ENCODE results near the gene CYB561D2.

CYB561D2 gene

DNA sequence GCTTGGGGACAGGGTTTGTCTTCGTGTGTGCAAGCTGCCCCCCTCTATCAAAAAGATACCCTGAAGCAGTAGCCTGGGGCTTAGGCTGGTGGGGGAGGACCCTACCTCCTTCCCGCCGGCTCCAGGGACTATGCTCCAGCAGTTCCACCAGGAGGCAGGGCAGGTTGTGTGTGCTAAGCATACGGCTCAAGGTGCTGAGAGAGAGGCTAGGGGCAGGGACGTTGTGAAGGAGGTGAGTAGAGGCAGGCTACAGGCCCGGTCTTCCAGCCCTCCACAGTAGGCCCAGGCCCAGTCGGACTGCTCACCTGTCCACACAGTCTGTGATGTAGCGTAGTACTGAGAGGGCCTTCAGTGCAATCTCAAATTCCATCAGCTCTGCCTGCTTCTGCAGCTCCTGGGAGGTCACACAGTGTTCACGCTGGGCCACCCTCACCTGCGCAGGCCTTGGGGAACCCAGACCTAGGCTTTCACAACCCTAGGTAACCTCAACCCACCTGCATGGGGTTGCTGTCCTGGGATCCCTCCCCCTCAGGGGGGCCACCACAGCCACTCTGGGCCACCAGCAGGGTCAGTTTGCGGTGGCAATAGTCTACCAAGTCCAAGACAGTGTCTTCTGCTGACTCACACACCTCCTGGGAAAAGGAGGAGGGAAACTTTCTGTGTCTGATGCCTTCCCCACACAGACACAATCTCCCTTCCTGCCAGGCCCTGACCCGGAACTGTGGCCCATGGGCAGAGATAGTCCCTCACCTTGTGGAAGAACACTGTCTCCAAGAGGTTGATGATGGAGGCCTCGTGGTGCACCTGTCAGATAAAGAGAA, 7.6 kb upstream of the CYB561D2 start:
- DNase-seq = no peak

DNA sequence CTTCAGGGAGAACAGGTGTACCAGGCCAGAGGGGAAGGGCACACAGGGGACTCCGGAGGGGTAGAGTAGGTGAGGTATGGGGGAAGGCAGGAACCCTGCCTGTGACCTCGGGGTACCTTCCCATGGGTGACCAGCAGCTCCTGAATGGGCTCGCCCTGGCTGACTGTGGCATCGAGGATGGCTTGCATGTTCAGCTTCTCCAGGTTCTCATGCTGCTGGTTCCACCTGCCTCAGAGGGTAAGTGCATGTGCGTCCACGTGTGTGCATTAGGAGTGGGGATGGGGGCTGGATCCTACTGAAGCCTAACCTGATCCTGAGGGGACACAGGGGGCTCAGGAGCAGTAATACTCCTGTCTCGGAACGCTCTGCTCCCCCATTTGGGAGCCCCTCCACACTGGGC, 5.7 kb upstream of the CYB561D2 start:
- DNase-seq = no peak

DNA sequence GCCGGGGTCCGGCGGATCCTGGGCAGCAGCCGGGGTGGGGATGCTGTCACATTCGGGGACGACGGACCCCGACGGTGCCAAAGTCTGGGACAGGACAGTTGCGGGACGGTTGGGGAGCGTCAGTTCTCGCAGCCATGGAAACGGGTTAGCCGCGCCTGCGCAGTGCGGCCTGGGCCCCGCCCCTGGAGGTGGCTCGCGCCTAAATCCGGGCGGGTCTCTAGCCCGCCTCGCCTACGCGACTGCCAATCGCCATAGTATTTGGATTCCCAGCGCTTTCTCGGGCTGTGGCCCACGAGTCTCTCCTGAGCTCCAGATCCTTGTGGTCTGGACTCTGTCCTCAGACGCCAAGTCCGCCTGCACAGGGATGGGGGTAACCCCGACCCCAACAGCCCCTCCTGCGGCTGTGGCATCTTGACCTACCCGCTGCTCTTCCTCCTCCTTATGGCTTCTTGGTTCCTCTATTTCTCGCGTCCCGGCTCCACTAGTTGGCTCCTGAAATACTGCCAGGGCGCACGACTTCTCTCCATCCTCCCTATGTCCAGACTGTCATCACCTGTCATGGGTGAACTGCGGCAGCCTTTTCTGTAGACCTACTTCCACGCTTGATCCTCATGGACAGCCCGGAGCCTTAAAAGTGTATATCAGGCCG, 5.0 kb upstream of the CYB561D2 start, which contains the start of gene ZMYND10:
ZMYND10 (minus strand) TSS at position 147 of the 649 bp plus-strand sequence. CDS start 153 bp downstream, outside the sequence.
- DNase-seq = peak; percentile 67

DNA sequence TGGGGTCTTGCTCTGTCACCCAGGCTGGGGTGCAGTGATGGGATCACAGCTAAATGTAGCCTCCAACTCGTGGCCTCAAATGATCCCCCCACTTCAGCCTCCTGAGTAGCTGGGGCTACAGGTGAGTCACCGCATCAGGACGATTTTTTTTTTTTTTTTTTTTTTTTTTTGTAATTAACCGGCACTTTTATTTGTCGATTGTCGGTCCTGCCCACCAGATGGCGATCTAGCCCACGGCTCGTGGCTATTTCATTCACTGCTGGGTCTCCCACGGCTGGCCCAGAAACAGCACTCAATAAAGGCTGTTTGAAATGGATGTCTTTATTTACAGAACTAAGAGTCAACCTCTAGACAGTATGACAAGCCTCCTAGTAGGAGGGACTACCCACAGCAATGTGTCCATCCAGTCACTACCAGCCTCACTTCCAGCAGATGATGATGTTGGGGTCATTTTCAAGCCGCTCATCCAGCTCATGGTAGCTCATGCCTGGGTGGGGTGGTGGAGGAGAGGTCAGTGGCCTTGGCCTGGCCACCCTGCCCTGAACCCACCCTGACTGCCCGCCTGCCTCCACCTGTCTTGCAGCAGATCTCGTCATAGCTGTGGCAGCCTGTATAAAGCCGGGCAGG, 3.4 kb upstream of the CYB561D2 start:
- DNase-seq = peak; percentile 66

DNA sequence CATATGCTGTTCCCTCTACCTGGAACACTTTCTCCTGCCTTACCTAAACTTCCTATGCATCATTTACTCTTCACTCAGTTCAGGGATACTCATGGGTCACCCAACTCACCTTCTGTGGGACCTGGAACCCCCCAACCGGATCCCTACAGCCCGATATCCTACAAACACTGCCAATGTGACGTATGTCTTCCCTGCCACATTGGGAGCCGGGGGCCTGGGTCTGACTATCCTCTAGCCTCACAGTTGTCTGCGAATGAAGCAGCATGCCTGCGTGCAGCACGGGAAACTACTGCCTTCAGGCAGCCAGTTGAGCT, 492 bp upstream of the CYB561D2 start:
- no peak for DNase-seq

DNA sequence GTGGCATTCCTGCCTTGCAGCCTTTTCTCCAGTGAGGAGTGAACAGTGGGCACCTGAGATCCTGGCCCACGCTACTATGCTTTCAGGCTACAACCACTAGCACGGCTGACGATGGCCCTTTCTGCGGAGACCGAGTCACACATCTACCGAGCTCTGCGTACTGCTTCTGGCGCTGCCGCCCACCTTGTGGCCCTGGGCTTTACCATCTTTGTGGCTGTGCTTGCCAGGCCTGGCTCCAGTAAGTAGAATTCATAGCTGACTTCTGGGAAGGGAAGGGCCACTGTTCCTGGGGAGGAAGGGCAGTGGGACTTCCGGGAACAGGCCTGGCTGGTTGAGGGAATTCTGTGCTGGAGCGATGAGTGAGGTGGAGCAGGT, 648 bp downstream of the CYB561D2 start:
- no peak for DNase-seq

DNA sequence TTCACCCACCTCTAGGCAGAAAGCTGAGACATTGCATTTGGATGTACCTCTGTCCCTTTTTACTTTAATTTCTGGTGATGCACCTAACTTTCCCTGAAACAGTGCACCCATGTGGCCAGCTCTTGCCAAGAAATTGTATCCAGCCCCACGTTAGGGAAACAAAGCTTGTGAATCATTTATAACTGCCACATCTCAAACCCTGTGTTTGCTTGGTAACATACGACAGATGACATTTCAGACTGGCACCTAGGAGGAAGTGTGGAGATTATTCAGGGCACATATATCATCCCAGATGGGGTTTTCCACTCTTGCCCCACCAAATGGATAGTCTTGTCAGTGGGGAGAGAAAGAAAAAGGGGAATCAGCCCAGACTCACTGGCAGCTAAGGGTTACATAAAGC, 2.1 kb downstream of the CYB561D2 start:
- DNase-seq = no peak

DNA sequence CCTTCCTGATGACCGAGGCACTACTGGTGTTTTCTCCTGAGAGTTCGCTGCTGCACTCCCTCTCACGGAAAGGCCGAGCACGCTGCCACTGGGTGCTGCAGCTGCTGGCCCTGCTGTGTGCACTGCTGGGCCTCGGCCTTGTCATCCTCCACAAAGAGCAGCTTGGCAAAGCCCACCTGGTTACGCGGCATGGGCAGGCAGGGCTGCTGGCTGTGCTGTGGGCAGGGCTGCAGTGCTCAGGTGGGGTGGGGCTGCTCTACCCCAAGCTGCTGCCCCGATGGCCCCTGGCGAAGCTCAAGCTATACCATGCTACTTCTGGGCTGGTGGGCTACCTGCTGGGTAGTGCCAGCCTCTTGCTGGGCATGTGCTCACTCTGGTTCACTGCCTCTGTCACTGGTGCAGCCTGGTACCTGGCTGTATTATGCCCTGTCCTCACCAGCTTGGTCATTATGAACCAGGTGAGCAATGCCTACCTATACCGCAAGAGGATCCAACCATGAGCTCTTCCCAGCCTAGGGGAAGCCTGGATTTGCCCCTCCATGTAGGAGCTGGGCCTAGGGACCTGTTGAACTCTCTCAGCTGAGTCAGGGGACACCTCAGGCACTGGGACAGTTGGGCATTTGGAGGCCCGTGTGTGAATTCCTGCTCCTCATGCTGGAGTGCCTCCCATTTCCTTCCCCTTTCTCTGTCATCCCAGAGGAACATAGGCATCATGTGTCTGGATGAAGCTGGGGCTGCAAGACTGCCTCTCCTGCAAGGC, 2.8 kb downstream of the CYB561D2 start:
- DNase-seq = no peak

DNA sequence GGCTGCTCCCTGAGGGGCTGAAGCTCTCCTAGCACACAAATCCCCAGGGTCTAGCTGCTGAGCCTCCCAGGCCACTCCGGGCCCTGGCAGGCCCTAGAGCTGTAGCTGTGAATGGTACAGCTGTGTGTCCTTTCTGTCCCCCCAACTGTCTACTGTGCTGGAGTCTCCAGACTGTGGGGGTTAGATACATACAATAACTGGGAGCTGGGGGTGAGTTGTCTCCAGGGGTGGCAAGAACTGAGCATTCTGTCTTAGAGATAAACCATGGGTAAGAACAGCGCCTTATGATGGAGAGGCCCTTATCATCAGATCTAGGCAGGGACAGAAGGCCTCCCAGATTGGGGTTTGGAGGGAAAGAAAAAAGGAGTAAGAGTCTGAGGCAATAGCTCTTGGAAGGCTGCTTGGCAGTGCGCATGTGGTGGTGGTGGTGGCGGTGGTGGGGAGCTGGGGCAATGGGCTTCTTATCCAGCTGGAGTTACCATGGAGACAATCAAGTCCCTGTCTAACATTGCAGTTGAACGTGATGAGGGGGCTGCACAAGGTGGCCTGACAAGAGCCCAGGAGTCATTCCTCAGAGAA, 3.6 kb downstream of the CYB561D2 start:
- DNase-seq = no peak

DNA sequence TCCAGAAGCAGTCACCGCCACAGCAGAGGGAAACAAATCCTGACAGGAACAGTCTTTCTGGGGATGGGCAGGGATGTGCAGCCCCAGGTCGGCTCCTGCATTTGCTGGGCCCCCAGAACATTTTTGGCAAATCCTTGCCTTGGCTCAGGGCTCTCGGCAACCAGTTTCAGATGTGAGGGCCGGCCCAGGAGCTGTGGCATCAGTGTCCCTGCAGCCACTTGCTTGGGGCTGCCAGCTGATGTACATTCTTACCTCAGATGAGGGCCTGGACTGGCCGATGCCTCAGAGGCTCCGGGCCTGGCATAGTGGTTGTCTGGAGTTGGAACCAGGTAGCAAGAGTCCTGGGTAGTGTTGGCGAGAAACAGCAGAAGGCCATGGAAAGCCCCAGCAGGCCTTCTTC, 4.2 kb downstream of the CYB561D2 start:
- no peak for DNase-seq

DNA sequence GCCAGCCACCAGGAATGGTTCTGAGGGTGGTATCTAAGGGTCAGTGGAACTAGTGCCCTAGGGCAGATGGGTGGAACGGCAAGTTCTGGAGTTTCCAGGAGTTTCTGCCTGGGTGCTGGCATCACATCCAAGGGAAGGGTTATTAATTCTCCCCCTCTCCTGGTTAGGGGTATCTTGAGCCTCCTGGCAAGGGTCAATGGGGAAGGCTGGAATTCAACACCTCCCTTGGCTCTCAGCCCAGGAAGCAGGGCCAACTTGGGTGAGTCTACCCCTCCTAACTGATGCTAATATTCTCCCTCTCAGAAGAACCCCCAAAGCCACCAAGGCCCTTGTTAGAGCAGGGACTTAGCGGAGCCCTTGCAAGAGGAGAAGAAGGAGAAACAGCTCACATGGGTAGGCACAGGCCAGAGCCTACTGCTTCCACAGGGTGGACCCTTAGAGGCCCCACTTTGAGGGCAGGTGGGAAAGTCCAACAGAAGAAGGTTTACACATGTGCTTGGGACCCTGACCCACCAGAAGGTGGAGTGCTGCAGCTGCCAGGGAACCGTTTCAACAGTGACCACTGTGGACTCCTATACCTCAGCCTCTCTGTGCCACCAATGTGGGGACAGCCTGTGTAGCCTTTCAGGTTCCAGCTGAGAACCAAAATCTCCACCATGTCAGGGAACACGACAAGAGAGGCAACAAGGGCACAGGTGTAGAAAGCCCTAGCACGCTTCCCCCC, 5.3 kb downstream of the CYB561D2 start:
- DNase-seq = no peak

DNA sequence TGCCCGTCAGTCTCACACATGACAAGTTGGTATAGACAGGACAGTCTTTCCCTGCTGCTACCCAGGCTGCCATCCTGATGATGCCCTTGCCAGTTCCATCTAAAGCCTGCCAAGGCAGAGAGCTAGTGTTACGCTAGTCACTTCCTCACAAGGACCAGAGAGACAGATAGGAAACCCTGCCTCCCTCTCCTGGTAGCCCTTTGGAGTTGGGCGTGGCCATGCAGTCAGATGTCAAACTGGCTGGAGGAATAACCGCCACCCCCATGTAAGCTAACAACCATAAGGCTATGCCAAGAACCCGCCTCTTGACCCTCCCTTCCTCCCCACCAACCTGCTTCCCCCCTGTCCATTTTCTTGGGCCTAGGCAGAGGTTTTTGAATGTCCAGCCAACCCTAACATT, 5.9 kb downstream of the CYB561D2 start:
- DNase-seq = no peak

DNA sequence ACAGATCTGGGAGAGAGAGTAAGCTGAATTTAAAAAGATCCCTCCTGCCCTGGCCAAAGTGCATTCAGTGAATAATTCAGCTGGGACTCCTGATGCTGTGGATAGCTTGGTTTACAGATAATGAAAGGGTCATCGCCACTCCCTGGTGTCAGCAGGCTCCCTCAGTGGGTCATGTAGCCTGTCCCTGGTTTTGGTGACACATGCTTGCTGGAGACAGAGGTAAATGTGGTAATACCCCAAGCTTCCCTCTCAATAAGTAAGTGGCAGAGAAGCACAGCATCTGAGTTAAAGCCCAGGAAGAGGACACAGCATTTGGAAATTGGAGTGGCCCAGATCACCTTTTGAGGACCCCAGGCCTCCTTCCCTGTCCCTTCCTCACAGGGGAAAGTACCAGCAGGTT, 6.8 kb downstream of the CYB561D2 start:
- DNase-seq = no peak

DNA sequence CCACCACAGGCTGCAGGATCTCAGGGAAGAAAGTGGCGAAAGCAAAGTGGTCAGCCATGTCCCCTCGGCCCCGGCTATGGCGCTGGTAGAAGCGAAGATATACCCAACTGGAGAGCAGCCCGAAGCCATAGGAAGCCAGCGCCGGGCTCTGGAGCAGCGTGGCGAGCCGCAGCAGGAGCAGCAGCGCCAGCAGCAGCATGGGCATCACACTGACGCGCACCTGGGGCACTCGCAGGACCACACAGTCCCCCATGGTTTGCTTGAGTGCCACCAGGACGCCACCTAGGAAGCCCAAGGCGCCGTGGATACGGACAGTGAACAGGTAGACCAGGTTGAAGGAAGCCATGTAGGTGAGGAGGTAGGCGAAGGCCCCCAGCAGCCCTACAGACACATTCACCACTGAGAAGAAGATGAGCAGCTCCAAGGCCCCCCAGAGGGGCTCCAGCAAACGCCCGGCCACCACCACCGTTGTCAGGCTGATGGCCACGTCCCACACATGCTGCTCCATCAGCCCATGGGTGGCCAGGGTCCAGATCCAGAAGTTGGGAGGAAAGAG, 7.8 kb downstream of the CYB561D2 start:
- DNase-seq = no peak

DNA sequence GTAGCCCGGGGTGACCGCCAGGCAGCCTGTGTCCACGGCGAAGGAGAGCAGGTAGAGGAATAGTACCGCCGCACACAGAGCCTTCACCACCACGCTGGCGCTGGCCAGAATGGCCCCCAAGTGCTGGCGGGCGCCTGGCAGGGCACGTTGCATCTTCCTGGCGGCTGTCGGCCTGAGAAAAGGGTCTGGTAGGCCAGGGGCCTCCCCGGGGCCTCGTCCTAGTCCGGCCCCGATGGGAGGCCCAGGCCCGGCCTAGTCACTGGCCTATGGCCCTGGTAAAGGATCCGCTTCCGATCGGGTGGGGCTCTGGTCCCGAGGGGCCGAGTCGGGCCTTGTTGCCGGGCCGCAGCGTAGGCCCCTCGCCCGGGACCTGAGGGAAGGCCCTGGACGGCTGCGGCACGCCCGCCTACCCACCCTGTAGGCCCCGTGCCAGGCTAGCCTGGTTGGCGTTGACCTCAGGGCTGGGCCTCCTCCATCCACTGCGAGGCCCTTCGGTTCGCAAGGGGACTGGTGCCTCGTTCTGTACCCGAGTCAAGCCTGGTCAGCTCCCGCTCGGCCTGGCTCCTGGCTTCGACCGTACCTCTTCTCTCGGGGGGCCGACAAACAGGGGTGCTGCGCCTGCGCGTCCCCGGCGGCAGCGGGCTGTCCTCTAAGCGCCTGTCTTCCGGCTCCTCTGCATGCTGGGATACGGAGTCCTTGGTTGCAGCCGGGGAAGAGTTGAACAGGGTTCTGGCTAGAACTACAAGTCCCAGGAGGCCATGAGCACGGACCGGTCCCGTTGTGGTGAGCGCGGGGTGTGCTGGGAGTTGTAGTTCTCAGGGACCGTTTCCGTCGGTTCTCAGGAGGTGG, 8.5 kb downstream of the CYB561D2 start, which contains the start of gene TMEM115:
TMEM115 (minus strand) TSS at position 611 of the 849 bp plus-strand sequence; CDS start at position 153, 458 bp downstream.
- DNase-seq = peak; percentile 89

DNA sequence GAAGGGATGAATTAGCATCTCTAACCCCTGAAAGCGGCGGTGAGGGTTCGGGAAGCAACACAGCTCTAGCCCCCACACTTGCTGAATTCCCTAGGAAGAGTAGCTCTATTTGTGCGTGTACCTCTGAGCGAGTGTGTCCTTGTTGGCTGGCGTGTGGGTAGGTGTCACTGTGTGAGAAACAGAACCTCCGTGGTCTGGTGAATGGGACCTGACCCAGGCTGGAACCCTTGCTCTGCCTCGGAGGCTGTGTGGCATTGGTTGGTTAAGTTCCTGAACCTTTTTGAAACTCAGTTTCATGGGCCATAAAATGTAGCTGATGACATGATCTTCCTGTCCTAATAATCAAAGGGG, 9.1 kb downstream of the CYB561D2 start:
- DNase-seq = no peak

DNA sequence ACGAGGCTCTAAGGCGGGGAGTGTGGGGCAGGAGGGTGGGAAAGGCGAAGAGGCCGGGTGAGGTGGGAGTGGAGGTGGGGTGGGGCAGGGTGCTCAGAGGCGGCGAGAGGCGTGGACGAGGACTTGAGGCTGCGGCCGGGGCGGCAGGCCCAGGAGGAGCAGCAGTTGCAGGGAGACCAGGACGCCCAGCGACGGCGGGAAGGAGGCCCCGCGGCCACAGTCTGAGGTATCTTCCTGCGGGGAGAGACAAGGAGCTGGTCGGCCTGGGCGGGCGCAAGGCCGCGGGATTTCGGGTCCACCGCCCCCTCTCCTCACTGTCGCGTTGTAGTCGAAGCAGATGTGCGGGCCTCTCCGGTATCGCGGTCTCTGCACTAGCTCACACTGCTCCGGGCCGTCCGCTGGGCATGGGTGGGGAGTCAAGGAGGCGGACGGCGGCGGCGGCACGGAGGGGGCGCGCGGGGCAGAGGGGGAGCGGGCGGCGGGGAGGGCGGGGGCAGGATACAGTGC, 14.0 kb downstream of the CYB561D2 start:
- no peak for DNase-seq

DNA sequence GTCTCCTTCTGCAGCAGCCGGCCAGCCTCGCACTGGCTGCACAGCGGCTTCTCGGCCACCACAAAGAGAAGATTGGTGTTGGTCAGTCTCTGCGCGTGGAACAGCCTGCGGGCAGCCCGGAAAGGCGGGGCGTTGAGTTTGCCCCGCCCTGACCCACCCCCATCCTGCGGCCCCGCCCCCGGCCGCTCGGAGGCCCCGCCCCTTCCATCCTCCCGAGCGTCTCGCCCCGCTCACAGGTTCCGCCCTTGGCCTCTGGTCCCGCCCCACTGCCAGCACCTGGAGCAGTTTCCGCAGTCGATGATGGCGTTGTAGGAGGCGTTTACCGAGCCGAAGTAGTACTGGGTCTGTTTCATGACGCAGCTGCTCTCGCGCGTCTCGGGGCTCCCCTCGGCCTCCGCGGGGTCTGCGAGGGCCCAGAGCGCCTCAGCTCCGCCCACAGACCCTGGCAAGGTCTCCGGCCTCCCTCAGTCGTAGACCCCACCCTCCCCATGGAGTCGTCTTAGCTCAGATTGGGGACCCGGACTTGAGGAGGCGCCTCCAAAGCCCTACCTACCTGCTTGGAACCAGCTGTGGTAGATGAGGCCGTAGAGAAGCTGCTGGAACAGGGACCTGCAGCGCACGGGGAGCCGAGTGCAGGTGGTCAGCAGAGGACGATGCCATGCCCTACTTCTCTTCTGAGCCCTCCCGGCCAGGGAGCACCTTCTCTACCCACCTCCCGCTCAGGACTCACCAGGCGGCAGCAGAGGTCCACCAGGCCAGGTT, 14.6 kb downstream of the CYB561D2 start:
- DNase-seq = peak; percentile 93

DNA sequence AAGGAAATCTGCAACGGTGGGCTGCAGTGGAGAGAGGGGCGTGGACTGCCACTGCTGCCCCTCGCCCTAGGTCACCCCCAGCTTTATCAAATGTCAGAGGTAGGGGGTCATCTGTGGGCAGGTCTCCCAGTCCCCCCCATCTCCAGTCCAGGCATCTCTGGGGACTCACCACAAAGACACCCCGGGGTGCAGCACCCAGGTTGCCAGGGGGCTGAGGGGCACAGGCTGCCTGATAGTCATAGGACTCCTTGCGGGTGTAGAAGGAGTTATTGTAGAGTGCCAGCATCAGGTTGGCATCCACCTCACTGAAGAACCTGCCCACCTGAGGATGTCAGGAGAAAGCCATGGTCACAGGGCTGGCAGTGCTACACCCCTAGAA, 15.2 kb downstream of the CYB561D2 start:
- no peak for DNase-seq

Measured in stimulated activated CD4-positive, alpha-beta T cell treated with anti-CD3 and anti-CD28 coated beads, Interleukin-12 subunit alpha, Interleukin-12 subunit beta, amount 100 ng/mL, for 4 hours (primary cell).